ENCODE measurements around the gene TNFRSF14.

GRCh38 chr1:2604156-2604843, 48.1 kb downstream of the TNFRSF14 start:
- TF ChIP-seq CTCF (IDR thresholded peaks at IDR 0.05 in 4 of 5, conservative IDR thresholded peaks at IDR 0.05 in 1 of 5) (no peak), POLR2A (IDR thresholded peaks at IDR 0.05) (no peak)
